Epithelial cell of proximal tubule (primary cell): ENCODE measurements around the gene ZNF789. TPM values are rescaled to one million over a fixed set of nuclear protein-coding genes. Genes with fewer than 3 reads are reported as not detected.
"Not testable (repeated sequence)": the region's sequence is repeated elsewhere in the genome, so short reads cannot be mapped to it uniquely, and the experiment has no call there.

Source experiments
- DNase-seq: peaks from one replicate; pipeline ENCODE4 v3.0.0-alpha.2; 2011; ENCODE audit warnings: low read depth
- H3K4me3 ChIP-seq: 2 replicates; pipeline ENCODE4 v1.5.1; 2011; ENCODE audit warnings: low read depth, mild to moderate bottlenecking, low read length
- CTCF ChIP-seq: conservative IDR thresholded peaks from 2 replicates; pipeline ENCODE4 v1.5.1; 2012; ENCODE audit warnings: low read depth, mild to moderate bottlenecking, low read length
- total RNA-seq: library from RNA; depleted of rRNA; stranded (reverse); fragments of >200 nt; gene quantifications from 2 replicates; pipeline ENCODE4 v1.2.3, GENCODE V29; 2015

Gene ZNF789
- total RNA-seq, 1 donor from 2014 or later, result 11.6 TPM

GRCh38 chr7:99497766-99498545 is 25.3 kb downstream of the ZNF789 start:
- no peak for DNase-seq
- no peak for TF ChIP-seq CTCF
- peak overlapping the region; percentile 100 for H3K4me3 ChIP-seq

- no peak for DNase-seq
- TF ChIP-seq CTCF, result no peak
These were observed 25.9 kb downstream of the ZNF789 start for GRCh38 chr7:99498546-99498944.

GRCh38 chr7:99499371-99499720 is 26.7 kb downstream of the ZNF789 start:
- TF ChIP-seq CTCF, result no peak
- H3K4me3 ChIP-seq, result peak overlapping the region; percentile 100
- DNase-seq, result no peak

More at GRCh38 chr7:99498546-99498944, 25.9 kb downstream of the ZNF789 start:
- H3K4me3 ChIP-seq, result peak overlapping the region; percentile 100

GRCh38 chr7:99499721-99500636 is 27.3 kb downstream of the ZNF789 start, which contains the start of gene ZNF394:
Gene ZNF394, minus strand, starts transcription at chr7:99500281. Its CDS starts 188 bp downstream, at chr7:99500093.
- peak within 1 kb of the TSS; percentile 100 for H3K4me3 ChIP-seq
- TF ChIP-seq CTCF, result peak; percentile 13
- DNase-seq, result peak; percentile 53

GRCh38 chr7:99500637-99501009 is 27.9 kb downstream of the ZNF789 start:
- peak overlapping the region; percentile 100 for H3K4me3 ChIP-seq
- DNase-seq, result no peak
- TF ChIP-seq CTCF, result no peak

- DNase-seq, result not testable (repeated sequence)
- peak overlapping the region; percentile 100 for H3K4me3 ChIP-seq
These were observed 28.5 kb downstream of the ZNF789 start for GRCh38 chr7:99501236-99501635.

- TF ChIP-seq CTCF, result no peak
- no peak for DNase-seq
- H3K4me3 ChIP-seq, result peak overlapping the region; percentile 77
These were observed 31.6 kb downstream of the ZNF789 start for GRCh38 chr7:99504281-99504602.
